Coronary artery (tissue), 2 donors: Measurements from ENCODE around the gene MRC2.

Experiments used
- DNase-seq: peaks from one replicate; pipeline ENCODE4 v3.0.0-alpha.2; 2017; ENCODE audit warnings: low spot score
- H3K27ac ChIP-seq, 2 donors: fragments of 200-600 bp; sonication (generic); one replicate each; pipeline ENCODE4 v1.5.1; 2016 to 2019
- H3K4me3 ChIP-seq: fragments of 200-600 bp; sonication (generic); 2 replicates; pipeline ENCODE4 v1.5.1; 2016; ENCODE audit warnings: mild to moderate bottlenecking, moderate library complexity
- CTCF ChIP-seq: fragments of 200-600 bp; sonication (generic); IDR thresholded peaks from one replicate; pipeline ENCODE4 v1.5.1; 2019; ENCODE audit warnings: antibody characterized with exemption

The MRC2 gene

DNA sequence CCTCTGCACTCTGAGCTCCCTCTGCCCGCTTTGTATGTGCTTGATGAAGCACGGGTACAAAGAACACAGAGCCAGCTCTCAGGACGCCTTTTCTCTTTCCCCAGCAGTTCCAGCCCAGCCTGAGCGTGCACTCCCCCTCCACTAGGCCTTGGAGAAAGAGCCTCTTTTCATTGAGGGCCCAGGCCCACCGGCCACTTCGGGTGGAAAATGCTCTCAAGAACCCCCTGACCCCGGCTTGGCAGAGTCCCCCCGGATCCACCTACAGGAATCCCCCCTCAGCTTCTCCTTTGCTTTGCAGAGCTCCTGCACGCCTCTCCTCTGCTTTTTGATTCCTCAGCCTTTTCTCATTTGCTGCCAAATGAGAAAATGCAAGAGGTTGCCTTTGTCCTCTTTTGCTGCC, 30.2 kb downstream of the MRC2 start:
- no peak for TF ChIP-seq CTCF
- H3K4me3 ChIP-seq: no peak overlapping the region
- no peak overlapping the region for H3K27ac ChIP-seq
- DNase-seq: no peak

- no peak for DNase-seq
- no peak overlapping the region for H3K27ac ChIP-seq
- TF ChIP-seq CTCF: no peak
- no peak overlapping the region for H3K4me3 ChIP-seq
These were observed 30.9 kb downstream of the MRC2 start for GRCh38 chr17:62658136-62658920.

DNA sequence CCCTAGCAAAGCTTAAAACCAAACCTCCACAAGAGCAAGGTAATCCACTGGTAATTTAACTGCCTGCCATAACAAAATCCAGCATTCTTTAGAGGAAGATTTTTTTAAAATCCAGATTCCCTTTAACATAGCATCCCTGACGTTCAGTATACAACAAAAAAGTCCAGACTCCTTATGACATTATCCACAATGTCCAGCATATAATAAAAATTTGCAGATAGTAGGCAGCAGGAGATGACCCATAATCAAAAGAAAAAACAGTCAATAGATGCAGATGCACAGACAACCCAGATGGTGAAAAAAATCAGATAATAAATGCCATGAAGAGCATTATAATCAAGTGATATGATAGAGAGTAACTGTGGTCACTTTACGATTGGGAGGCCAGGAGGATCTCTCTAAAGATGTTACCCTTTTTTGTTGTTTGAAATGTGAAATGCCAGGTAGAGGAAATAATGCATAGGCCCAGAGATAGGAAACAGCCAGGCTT, 33.2 kb downstream of the MRC2 start:
- no peak for TF ChIP-seq CTCF
- no peak for DNase-seq
- Histone ChIP-seq H3K4me3 (no peak overlapping the region), H3K27ac (no peak overlapping the region)

GRCh38 chr17:62661337-62661736, 33.9 kb downstream of the MRC2 start:
- no peak overlapping the region for H3K27ac ChIP-seq
- no peak for DNase-seq
- TF ChIP-seq CTCF: no peak
- no peak overlapping the region for H3K4me3 ChIP-seq

GRCh38 chr17:62662855-62663254, 35.4 kb downstream of the MRC2 start:
- TF ChIP-seq CTCF: no peak
- H3K27ac ChIP-seq: no peak overlapping the region
- DNase-seq: no peak

DNA sequence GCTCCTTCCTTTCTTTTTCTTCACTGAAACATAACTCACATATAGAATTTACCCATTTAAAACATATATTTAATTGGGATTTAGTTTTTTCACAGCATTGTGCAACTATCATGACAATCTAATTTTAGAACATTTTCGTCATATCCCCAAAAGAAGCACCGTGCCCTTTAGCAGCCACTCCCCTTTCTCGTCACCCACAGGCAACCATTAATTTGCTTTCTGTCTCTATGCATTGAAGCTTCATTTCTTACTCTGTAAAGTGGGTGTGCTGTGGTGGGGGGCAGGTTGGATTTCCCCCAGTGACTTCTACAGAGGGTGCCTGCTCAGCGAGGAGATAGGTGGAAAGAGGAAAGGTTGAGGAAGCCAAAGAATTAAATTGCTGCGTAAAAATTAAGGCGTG, 35.8 kb downstream of the MRC2 start:
- DNase-seq: no peak
- no peak for TF ChIP-seq CTCF

More at GRCh38 chr17:62662855-62663254, 35.4 kb downstream of the MRC2 start:
- H3K4me3 ChIP-seq: no peak overlapping the region

More for the DNA sequence above, 35.8 kb downstream of the MRC2 start:
- Histone ChIP-seq H3K27ac (no peak overlapping the region), H3K4me3 (no peak overlapping the region)
